ENCODE results near the gene TET2. TPM values are rescaled to one million over a fixed set of nuclear protein-coding genes. Genes with fewer than 3 reads are reported as not detected.

Gene TET2
- total RNA-seq, 2 experiments from 2014 or later, result 0.19 TPM; not detected in 1

GRCh38 chr4:105240037-105240436 is 93.4 kb downstream of the TET2 start:
- intact Hi-C loops (cut with micrococcal nuclease; ENCODE audit: unreplicated experiment), result no loop called here

GRCh38 chr4:105241451-105241850 is 94.8 kb downstream of the TET2 start:
- no peak overlapping the region for H3K27ac ChIP-seq (ENCODE audit: low read depth, low read length, poor library complexity, severe bottlenecking)
- H2AFZ ChIP-seq (ENCODE audit: low read length), result no peak overlapping the region
- no peaks in the 10 kb centered on the region for H3K79me2 ChIP-seq (ENCODE audit: insufficient read depth, low read depth, low read length)
- ChIA-PET POLR2A (interaction anchor here (0.5 to 1.6 kb wide), 4 partner anchors 9 to 173 kb away, joined by 3 to 5 read pairs (median 4); no protein-coding TSS in a partner anchor), CTCF (ENCODE audit: unreplicated experiment) (interaction anchor here (0.6 kb wide), 1 partner anchor 16 kb away, joined by 3 read pairs; no protein-coding TSS in a partner anchor)
- no peaks in the 10 kb centered on the region for H3K9me2 ChIP-seq (ENCODE audit: insufficient read depth, low read length)
- no peak for DNase-seq (ENCODE audit: low spot score)
- H3K4me3 ChIP-seq (ENCODE audit: low read depth, low read length, poor library complexity, severe bottlenecking), result no peak overlapping the region
- no peaks in the 10 kb centered on the region for H3K4me1 ChIP-seq (ENCODE audit: insufficient read depth, low read length, poor library complexity, severe bottlenecking)
- intact Hi-C loops (cut with micrococcal nuclease; ENCODE audit: unreplicated experiment), result no loop called here
- no peaks in the 10 kb centered on the region for H4K20me1 ChIP-seq (ENCODE audit: insufficient read depth, low read length)
- no peak for TF ChIP-seq EZH2phosphoT487 (IDR thresholded peaks at IDR 0.05; ENCODE audit: borderline replicate concordance, low read depth, low read length)
- no peak for TF ChIP-seq CTCF (conservative IDR thresholded peaks at IDR 0.05; ENCODE audit: low read length)
- no peaks in the 10 kb centered on the region for H3K9me3 ChIP-seq (ENCODE audit: low read length)
- H3K36me3 ChIP-seq (ENCODE audit: insufficient read depth, low read length), result no peaks in the 10 kb centered on the region
- H3K4me2 ChIP-seq (ENCODE audit: low read length), result no peak overlapping the region
- BruUV-seq (replicated peaks), result no TSS peak

More at GRCh38 chr4:105240037-105240436, 93.4 kb downstream of the TET2 start:
- H2AFZ ChIP-seq (ENCODE audit: low read length), result no peak overlapping the region
- CTCF ChIA-PET (ENCODE audit: unreplicated experiment), result no interaction called here
- no TSS peak for BruUV-seq (replicated peaks)
- no peak overlapping the region for H3K4me2 ChIP-seq (ENCODE audit: low read length)
- no peaks in the 10 kb centered on the region for H3K36me3 ChIP-seq (ENCODE audit: insufficient read depth, low read length)
- no peaks in the 10 kb centered on the region for H3K9me3 ChIP-seq (ENCODE audit: low read length)
- H4K20me1 ChIP-seq (ENCODE audit: insufficient read depth, low read length), result no peaks in the 10 kb centered on the region
- no peak for DNase-seq (ENCODE audit: low spot score)
- H3K27ac ChIP-seq (ENCODE audit: low read depth, low read length, poor library complexity, severe bottlenecking), result no peak overlapping the region
- H3K4me3 ChIP-seq (ENCODE audit: low read depth, low read length, poor library complexity, severe bottlenecking), result no peak overlapping the region
- no peaks in the 10 kb centered on the region for H3K9me2 ChIP-seq (ENCODE audit: insufficient read depth, low read length)
- TF ChIP-seq EZH2phosphoT487 (IDR thresholded peaks at IDR 0.05; ENCODE audit: borderline replicate concordance, low read depth, low read length) (no peak), CTCF (conservative IDR thresholded peaks at IDR 0.05; ENCODE audit: low read length) (no peak)
- H3K79me2 ChIP-seq (ENCODE audit: insufficient read depth, low read depth, low read length), result no peaks in the 10 kb centered on the region
- no peaks in the 10 kb centered on the region for H3K4me1 ChIP-seq (ENCODE audit: insufficient read depth, low read length, poor library complexity, severe bottlenecking)
- POLR2A ChIA-PET, result interaction anchor here (0.8 kb wide), 1 partner anchor 389 kb away, joined by 3 read pairs; no protein-coding TSS in a partner anchor

- no TSS peak for BruUV-seq (replicated peaks)
- no peak for TF ChIP-seq EZH2phosphoT487 (IDR thresholded peaks at IDR 0.05; ENCODE audit: borderline replicate concordance, low read depth, low read length)
- no peak for TF ChIP-seq CTCF (conservative IDR thresholded peaks at IDR 0.05; ENCODE audit: low read length)
These were observed 96.8 kb downstream of the TET2 start for GRCh38 chr4:105243446-105243845.

More at GRCh38 chr4:105243446-105243845, 96.8 kb downstream of the TET2 start:
- intact Hi-C loops (cut with micrococcal nuclease; ENCODE audit: unreplicated experiment), result no loop called here
- Histone ChIP-seq H3K4me3 (ENCODE audit: low read depth, low read length, poor library complexity, severe bottlenecking) (no peak overlapping the region), H3K9me2 (ENCODE audit: insufficient read depth, low read length) (no peaks in the 10 kb centered on the region), H4K20me1 (ENCODE audit: insufficient read depth, low read length) (no peaks in the 10 kb centered on the region), H2AFZ (ENCODE audit: low read length) (no peak overlapping the region), H3K4me1 (ENCODE audit: insufficient read depth, low read length, poor library complexity, severe bottlenecking) (no peaks in the 10 kb centered on the region), H3K36me3 (ENCODE audit: insufficient read depth, low read length) (no peaks in the 10 kb centered on the region), H3K79me2 (ENCODE audit: insufficient read depth, low read depth, low read length) (no peaks in the 10 kb centered on the region), H3K9me3 (ENCODE audit: low read length) (no peaks in the 10 kb centered on the region), H3K4me2 (ENCODE audit: low read length) (no peak overlapping the region), H3K27ac (ENCODE audit: low read depth, low read length, poor library complexity, severe bottlenecking) (no peak overlapping the region)
- CTCF ChIA-PET (ENCODE audit: unreplicated experiment), result no interaction called here
- no peak for DNase-seq (ENCODE audit: low spot score)
- POLR2A ChIA-PET, result no interaction called here
